ENCODE results near the gene TRIOBP. TPM values are rescaled to one million over a fixed set of nuclear protein-coding genes. Genes with fewer than 3 reads are reported as not detected.

TRIOBP gene
- total and polyA plus RNA-seq, 3 experiments from 2014 or later, result 13.6 to 26.7 (median 26.1) TPM

DNA sequence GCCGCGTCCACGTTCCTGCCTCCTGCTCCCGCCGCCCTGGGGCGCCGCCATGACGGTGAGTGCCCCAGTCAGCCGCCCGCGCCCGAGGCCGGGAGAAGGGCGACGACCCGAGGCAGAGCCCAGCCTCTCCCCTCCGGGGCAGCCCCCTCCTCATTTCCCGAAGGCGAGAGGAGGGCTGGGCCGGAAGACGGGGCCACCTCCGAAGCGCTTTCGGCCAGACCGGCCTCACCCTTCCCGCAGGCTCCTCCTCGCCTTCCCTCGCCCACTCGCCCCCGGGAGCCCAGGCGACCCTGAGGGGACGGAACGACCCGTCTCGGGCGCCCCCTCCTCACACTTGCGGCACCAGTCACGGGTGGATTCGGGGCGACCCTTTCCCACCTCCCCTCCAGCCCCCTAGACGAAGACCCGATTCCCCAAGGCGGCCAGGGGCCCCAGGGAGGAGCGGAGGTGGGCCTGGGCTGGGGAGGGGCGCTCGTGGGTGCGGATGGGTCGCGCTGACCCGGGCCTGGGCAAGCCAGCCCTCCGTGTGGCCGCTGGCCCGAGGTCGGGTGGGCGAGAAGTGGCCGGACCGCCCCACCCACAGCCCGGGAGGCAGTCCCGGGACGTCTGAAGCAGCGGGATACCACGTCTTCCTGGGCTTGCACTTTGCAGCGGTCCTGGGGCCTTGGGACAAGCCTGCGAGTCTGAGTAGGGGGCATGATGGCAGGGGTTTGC is 49.7 kb downstream of the TRIOBP start:
- Mint-ChIP-seq H3K4me3 (peak overlapping the region; percentile 86 to 91 (median 89)), H3K4me1 (peaks cover 13 to 45% (median 28%) of the 10 kb centered on the region in 3 donors), H3K27ac (peak overlapping the region; percentile 74 to 94 (median 87)), H3K27me3 (peaks cover 0 to 1% of the 10 kb centered on the region in 2 donors), H3K36me3 (peaks cover 0 to 5% (median 0%) of the 10 kb centered on the region in 3 donors), H3K9me3 (no peaks in the 10 kb centered on the region)
- no peaks in the 10 kb centered on the region for H3K27me3 ChIP-seq (ENCODE audit: insufficient read depth, low read length, poor library complexity, severe bottlenecking)
- peak in 1 of 5 donors; percentile 53 for DNase-seq
- ChIA-PET CTCF (no interaction called here), POLR2A (interaction anchor here (0.5 kb wide), 1 partner anchor 214 kb away, joined by 3 read pairs; no protein-coding TSS in a partner anchor)
- H3K4me3 ChIP-seq (ENCODE audit: low read length), result peak overlapping the region; percentile 56
- no peaks in the 10 kb centered on the region for H3K36me3 ChIP-seq (ENCODE audit: insufficient read depth, low read length)
- H3K27ac ChIP-seq (ENCODE audit: low read depth, low read length), result peak overlapping the region; percentile 43
- H3K4me1 ChIP-seq (ENCODE audit: insufficient read depth, low read length), result peaks cover 10% of the 10 kb centered on the region
- H3K9me3 ChIP-seq (ENCODE audit: low read length), result no peaks in the 10 kb centered on the region

DNA sequence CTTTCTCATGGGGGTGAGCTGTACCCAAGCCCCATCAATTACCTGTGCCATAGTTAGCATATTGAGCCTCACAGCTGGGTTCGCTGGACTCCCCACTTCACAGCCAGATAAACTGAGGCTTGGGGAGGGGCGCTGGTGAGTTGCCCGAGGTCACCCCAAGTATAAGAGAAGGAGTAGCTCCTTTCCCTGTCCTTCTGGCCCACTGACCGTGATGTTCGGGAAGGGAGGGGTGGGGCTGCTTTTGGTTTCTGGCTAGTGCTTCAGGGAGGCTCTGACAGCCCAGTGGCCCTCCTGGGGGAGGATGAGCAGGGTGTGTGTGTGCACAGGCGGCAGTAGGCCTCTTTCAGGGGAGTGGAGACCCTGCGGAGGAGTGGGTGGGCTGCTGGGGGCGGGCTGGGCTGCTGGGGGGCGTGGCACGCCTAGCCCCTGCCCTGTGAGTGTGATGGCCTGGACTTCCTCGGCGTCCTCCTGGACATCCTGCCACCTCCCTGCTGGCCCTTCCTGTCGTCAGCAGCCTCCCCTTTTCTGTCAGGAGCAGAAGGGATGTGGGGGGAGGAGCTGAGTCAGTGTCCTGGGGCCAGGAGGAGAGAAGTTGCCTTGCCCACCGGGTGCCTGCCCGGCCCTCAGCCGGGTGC is 50.3 kb downstream of the TRIOBP start:
- ChIA-PET POLR2A (interaction anchor here (0.5 to 0.6 kb wide), 2 partner anchors 90 to 214 kb away, joined by 3 read pairs; no protein-coding TSS in a partner anchor), CTCF (no interaction called here)

DNA sequence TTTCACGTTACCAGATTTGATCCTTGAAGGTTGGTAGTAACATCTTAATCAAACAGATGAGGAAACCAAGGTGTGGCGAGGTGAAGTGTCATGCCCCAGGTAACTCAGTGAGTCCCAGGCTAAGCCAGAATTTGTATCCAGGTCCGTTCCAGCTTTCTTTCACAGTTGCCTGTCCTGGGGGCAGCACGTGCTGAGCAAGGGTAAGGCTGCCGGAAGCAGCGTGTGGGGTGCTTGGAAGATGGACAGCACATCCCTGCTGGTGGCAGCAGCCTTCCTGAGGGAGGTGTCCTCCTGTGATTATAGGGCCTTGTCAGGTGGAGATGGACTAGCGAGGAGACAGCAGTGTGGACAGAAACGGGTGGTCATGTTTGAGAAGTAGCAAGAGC is 50.9 kb downstream of the TRIOBP start:
- Mint-ChIP-seq H3K4me3 (peak overlapping the region; percentile 69 to 90 (median 86)), H3K36me3 (peaks cover 0 to 12% (median 0%) of the 10 kb centered on the region in 3 donors), H3K4me1 (peaks cover 13 to 45% (median 28%) of the 10 kb centered on the region in 3 donors), H3K27ac (peak overlapping the region in 3 of 8 donors; percentile 66 to 84 (median 84)), H3K9me3 (no peaks in the 10 kb centered on the region), H3K27me3 (peaks cover 0 to 1% of the 10 kb centered on the region in 2 donors)
- Histone ChIP-seq H3K36me3 (ENCODE audit: insufficient read depth, low read length) (no peaks in the 10 kb centered on the region), H3K27ac (ENCODE audit: low read depth, low read length) (no peak overlapping the region), H3K27me3 (ENCODE audit: insufficient read depth, low read length, poor library complexity, severe bottlenecking) (no peaks in the 10 kb centered on the region), H3K4me1 (ENCODE audit: insufficient read depth, low read length) (peaks cover 10% of the 10 kb centered on the region), H3K4me3 (ENCODE audit: low read length) (no peak overlapping the region), H3K9me3 (ENCODE audit: low read length) (no peaks in the 10 kb centered on the region)
- no peak for DNase-seq
- ChIA-PET CTCF (no interaction called here), POLR2A (interaction anchor here (0.6 to 0.8 kb wide), 2 partner anchors 53 to 91 kb away, joined by 3 to 4 read pairs; no protein-coding TSS in a partner anchor)

More for the DNA sequence above, 50.3 kb downstream of the TRIOBP start:
- no peaks in the 10 kb centered on the region for H3K27me3 ChIP-seq (ENCODE audit: insufficient read depth, low read length, poor library complexity, severe bottlenecking)
- peaks cover 10% of the 10 kb centered on the region for H3K4me1 ChIP-seq (ENCODE audit: insufficient read depth, low read length)
- peaks cover 0 to 1% of the 10 kb centered on the region in 2 donors for H3K27me3 Mint-ChIP-seq
- no peak for DNase-seq
- H3K27ac Mint-ChIP-seq, result peak overlapping the region; percentile 74 to 94 (median 87)
- H3K4me3 ChIP-seq (ENCODE audit: low read length), result peak overlapping the region; percentile 56
- peak overlapping the region; percentile 43 for H3K27ac ChIP-seq (ENCODE audit: low read depth, low read length)
- no peaks in the 10 kb centered on the region for H3K36me3 ChIP-seq (ENCODE audit: insufficient read depth, low read length)
- H3K9me3 ChIP-seq (ENCODE audit: low read length), result no peaks in the 10 kb centered on the region
- H3K36me3 Mint-ChIP-seq, result peaks cover 0 to 8% (median 0%) of the 10 kb centered on the region in 3 donors
- H3K4me1 Mint-ChIP-seq, result peaks cover 13 to 45% (median 28%) of the 10 kb centered on the region in 3 donors
- no peaks in the 10 kb centered on the region for H3K9me3 Mint-ChIP-seq
- peak overlapping the region; percentile 86 to 91 (median 89) for H3K4me3 Mint-ChIP-seq

DNA sequence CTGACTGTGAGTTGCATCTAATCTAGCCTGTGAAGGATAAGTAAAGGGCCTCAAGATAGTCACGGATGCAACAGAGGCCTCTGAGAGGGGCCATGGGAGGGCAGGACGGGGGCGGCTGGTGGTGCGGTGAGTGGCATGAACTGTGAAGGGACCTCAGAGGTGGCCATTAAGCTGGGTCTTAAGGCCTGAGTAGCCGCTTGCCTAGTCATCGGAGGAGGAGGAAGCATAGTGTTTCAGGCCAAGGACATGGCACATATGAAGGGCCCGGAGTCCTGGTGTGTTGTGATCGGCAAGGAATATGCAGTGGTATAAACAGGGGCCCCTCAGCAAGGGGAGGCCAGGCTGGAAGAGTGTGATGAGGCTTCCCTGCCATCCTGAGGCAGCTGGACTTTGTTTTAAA is 51.8 kb downstream of the TRIOBP start:
- ChIA-PET CTCF (no interaction called here), POLR2A (no interaction called here)
- no peak for DNase-seq
- Mint-ChIP-seq H3K9me3 (no peaks in the 10 kb centered on the region), H3K27me3 (peaks cover 0 to 1% of the 10 kb centered on the region in 2 donors), H3K36me3 (peaks cover 0 to 17% (median 0%) of the 10 kb centered on the region in 3 donors), H3K27ac (peak overlapping the region in 4 of 8 donors; percentile 11 to 82 (median 66)), H3K4me3 (peak overlapping the region in 6 of 7 donors; percentile 14 to 90 (median 64)), H3K4me1 (peaks cover 13 to 45% (median 28%) of the 10 kb centered on the region in 3 donors)
- Histone ChIP-seq H3K4me3 (ENCODE audit: low read length) (no peak overlapping the region), H3K36me3 (ENCODE audit: insufficient read depth, low read length) (no peaks in the 10 kb centered on the region), H3K27me3 (ENCODE audit: insufficient read depth, low read length, poor library complexity, severe bottlenecking) (no peaks in the 10 kb centered on the region), H3K4me1 (ENCODE audit: insufficient read depth, low read length) (peaks cover 10% of the 10 kb centered on the region), H3K27ac (ENCODE audit: low read depth, low read length) (no peak overlapping the region), H3K9me3 (ENCODE audit: low read length) (no peaks in the 10 kb centered on the region)

DNA sequence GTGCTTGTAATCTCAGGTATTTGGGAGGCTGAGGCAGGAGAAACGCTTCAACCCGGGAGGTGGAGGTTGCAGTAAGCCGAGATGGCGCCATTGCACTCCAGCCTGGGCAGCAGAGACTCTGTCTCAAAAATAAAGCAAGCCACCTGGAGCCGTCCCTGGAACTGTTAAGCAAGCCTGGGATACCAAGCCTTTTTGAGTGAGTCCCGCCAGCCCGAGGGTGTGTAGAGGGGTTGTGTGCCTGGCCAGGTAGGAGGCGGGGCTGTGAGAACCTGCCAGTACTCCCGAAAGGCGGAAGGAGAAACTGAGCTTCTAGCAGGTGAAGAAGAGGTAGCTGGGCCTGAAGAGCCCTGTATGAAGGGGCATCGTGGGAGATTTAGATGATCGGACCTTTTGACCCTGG is 52.4 kb downstream of the TRIOBP start:
- no peaks in the 10 kb centered on the region for H3K9me3 ChIP-seq (ENCODE audit: low read length)
- Mint-ChIP-seq H3K4me3 (no peak overlapping the region), H3K4me1 (peaks cover 13 to 44% (median 27%) of the 10 kb centered on the region in 3 donors), H3K27me3 (peaks cover 0 to 1% of the 10 kb centered on the region in 2 donors), H3K27ac (peak overlapping the region in 2 of 8 donors; percentile 27 to 42), H3K36me3 (peaks cover 0 to 20% (median 0%) of the 10 kb centered on the region in 3 donors), H3K9me3 (no peaks in the 10 kb centered on the region)
- CTCF ChIA-PET, result no interaction called here
- peaks cover 10% of the 10 kb centered on the region for H3K4me1 ChIP-seq (ENCODE audit: insufficient read depth, low read length)
- DNase-seq, result no peak
- no peaks in the 10 kb centered on the region for H3K36me3 ChIP-seq (ENCODE audit: insufficient read depth, low read length)
- no peaks in the 10 kb centered on the region for H3K27me3 ChIP-seq (ENCODE audit: insufficient read depth, low read length, poor library complexity, severe bottlenecking)
- no peak overlapping the region for H3K27ac ChIP-seq (ENCODE audit: low read depth, low read length)
- no peak overlapping the region for H3K4me3 ChIP-seq (ENCODE audit: low read length)
- POLR2A ChIA-PET, result no interaction called here

DNA sequence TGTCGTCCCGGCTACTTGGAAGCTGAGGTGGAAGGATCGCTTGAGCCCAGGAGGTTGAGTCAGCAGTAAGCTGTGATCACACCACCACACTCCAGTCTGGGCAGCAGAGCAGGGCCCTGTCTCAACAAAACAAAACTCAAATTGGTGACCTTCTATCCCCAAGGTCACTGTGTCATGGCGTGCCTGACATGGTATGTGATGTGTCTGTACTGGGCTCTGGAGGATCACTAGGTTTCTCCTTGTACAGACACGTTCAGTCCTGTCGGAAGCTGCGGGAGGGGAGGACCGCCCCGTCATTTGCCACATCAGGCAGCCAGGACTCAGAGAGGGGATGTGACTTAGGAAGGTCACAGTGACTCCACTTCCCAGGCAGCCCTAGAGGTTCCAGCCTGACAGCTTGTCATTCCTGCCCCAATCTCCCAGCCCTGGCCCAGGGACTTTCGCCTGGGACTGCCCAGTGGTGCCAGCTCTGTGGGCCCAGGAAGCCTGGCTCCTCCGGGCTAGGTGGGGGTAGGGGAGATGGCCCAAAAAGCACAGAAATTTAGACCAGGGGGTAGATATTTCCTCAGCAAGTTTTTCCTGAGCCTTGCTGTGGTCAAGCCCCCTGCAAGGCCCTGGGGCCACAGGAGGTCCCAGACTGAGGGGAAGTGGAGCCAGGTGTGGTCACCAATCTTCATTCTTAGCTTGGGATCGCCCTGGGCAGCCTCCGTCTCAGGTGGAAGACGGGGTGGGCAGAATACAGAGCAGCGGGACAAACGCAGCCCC is 53.2 kb downstream of the TRIOBP start:
- DNase-seq, result no peak
- H3K27ac Mint-ChIP-seq, result no peak overlapping the region
- no peaks in the 10 kb centered on the region for H3K9me3 ChIP-seq (ENCODE audit: low read length)
- H3K9me3 Mint-ChIP-seq, result no peaks in the 10 kb centered on the region
- no peaks in the 10 kb centered on the region for H3K36me3 ChIP-seq (ENCODE audit: insufficient read depth, low read length)
- ChIA-PET CTCF (no interaction called here), POLR2A (interaction anchor here (0.6 kb wide), 1 partner anchor 568 kb away, joined by 3 read pairs; no protein-coding TSS in a partner anchor)
- peaks cover 10% of the 10 kb centered on the region for H3K4me1 ChIP-seq (ENCODE audit: insufficient read depth, low read length)
- H3K4me3 ChIP-seq (ENCODE audit: low read length), result no peak overlapping the region
- H3K27ac ChIP-seq (ENCODE audit: low read depth, low read length), result no peak overlapping the region
- H3K4me1 Mint-ChIP-seq, result peaks cover 11 to 41% (median 23%) of the 10 kb centered on the region in 3 donors
- H3K36me3 Mint-ChIP-seq, result peaks cover 0 to 26% (median 1%) of the 10 kb centered on the region in 3 donors
- no peaks in the 10 kb centered on the region for H3K27me3 ChIP-seq (ENCODE audit: insufficient read depth, low read length, poor library complexity, severe bottlenecking)
- no peak overlapping the region for H3K4me3 Mint-ChIP-seq
- H3K27me3 Mint-ChIP-seq, result peaks cover 0 to 1% of the 10 kb centered on the region in 2 donors

DNA sequence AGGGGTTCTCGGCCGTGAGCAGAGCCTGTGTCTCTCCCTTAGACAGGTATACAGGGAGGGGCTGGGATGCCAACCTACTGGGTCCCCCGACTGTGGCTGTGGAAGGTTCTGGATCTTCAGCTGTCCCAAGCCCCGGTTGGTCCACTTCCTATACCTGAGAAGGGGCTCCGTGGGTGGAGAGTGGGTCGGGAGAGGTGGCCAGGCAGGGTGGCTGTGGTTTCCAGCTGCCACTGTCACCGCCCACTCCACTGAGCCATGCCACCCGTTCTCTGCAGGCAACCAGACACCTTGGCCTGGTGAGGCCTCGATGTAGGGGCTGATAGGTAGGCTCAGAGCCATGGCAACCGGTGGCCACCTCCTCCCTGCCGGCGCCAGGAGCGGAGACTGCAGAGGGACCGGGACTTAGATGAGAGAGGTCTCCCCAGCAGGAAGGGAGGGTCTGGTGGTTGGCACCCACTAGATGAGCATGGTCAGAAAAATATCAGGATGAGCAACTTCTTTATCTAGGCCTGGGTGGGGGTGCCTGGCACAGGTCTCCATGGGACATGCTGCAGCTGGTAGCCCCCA is 53.8 kb downstream of the TRIOBP start:
- no peak overlapping the region for H3K27ac ChIP-seq (ENCODE audit: low read depth, low read length)
- H3K9me3 ChIP-seq (ENCODE audit: low read length), result no peaks in the 10 kb centered on the region
- H3K27me3 Mint-ChIP-seq, result peaks cover 0 to 1% of the 10 kb centered on the region in 2 donors
- no peak overlapping the region for H3K4me3 Mint-ChIP-seq
- no peak for DNase-seq
- POLR2A ChIA-PET, result no interaction called here
- H3K36me3 ChIP-seq (ENCODE audit: insufficient read depth, low read length), result no peaks in the 10 kb centered on the region
- H3K4me3 ChIP-seq (ENCODE audit: low read length), result no peak overlapping the region
- CTCF ChIA-PET, result no interaction called here
- peak overlapping the region in 3 of 8 donors; percentile 36 to 78 (median 45) for H3K27ac Mint-ChIP-seq
- H3K27me3 ChIP-seq (ENCODE audit: insufficient read depth, low read length, poor library complexity, severe bottlenecking), result no peaks in the 10 kb centered on the region
- peaks cover 10% of the 10 kb centered on the region for H3K4me1 ChIP-seq (ENCODE audit: insufficient read depth, low read length)
- peaks cover 0 to 30% (median 4%) of the 10 kb centered on the region in 3 donors for H3K36me3 Mint-ChIP-seq
- no peaks in the 10 kb centered on the region for H3K9me3 Mint-ChIP-seq
- H3K4me1 Mint-ChIP-seq, result peaks cover 5 to 35% (median 16%) of the 10 kb centered on the region in 3 donors

Measured in CD8-positive, alpha-beta memory T cell (primary cell).